Measurements from ENCODE around the gene SLC22A2.
"Not testable (repeated sequence)": the region's sequence is repeated elsewhere in the genome, so short reads cannot be mapped to it uniquely, and the experiment has no call there.

Gene SLC22A2

GRCh38 chr6:160258346-160259142 is at the start of gene SLC22A2:
Gene SLC22A2 (minus strand): TSS chr6:160258821. CDS start chr6:160258757, 64 bp downstream.
- no peak for DNase-seq

GRCh38 chr6:160305926-160306713 is 47.5 kb upstream of the SLC22A2 start:
- no peak for DNase-seq

- DNase-seq = no peak
Observed at GRCh38 chr6:160303806-160304205, 45.2 kb upstream of the SLC22A2 start.

- not testable (repeated sequence) for DNase-seq
Observed at GRCh38 chr6:160302431-160303082, 43.9 kb upstream of the SLC22A2 start.

- DNase-seq = no peak
Observed at GRCh38 chr6:160301339-160301738, 42.7 kb upstream of the SLC22A2 start.

GRCh38 chr6:160300076-160300695 is 41.6 kb upstream of the SLC22A2 start:
- DNase-seq = no peak

GRCh38 chr6:160299559-160299958 is 40.9 kb upstream of the SLC22A2 start:
- DNase-seq = no peak

- DNase-seq = no peak
Observed at GRCh38 chr6:160298121-160298520, 39.5 kb upstream of the SLC22A2 start.

GRCh38 chr6:160297310-160297709 is 38.7 kb upstream of the SLC22A2 start:
- DNase-seq = no peak

GRCh38 chr6:160293844-160294243 is 35.2 kb upstream of the SLC22A2 start:
- DNase-seq = no peak

- no peak for DNase-seq
Observed at GRCh38 chr6:160285541-160286105, 27.0 kb upstream of the SLC22A2 start.

- no peak for DNase-seq
Observed at GRCh38 chr6:160284575-160284974, 26.0 kb upstream of the SLC22A2 start.

- no peak for DNase-seq
Observed at GRCh38 chr6:160282444-160282843, 23.8 kb upstream of the SLC22A2 start.

- DNase-seq = no peak
Observed at GRCh38 chr6:160279850-160280249, 21.2 kb upstream of the SLC22A2 start.

GRCh38 chr6:160278786-160279310 is 20.2 kb upstream of the SLC22A2 start:
- no peak for DNase-seq

- DNase-seq = no peak
Observed at GRCh38 chr6:160278311-160278710, 19.7 kb upstream of the SLC22A2 start.

- no peak for DNase-seq
Observed at GRCh38 chr6:160277546-160277945, 18.9 kb upstream of the SLC22A2 start.

- no peak for DNase-seq
Observed at GRCh38 chr6:160277144-160277543, 18.5 kb upstream of the SLC22A2 start.

GRCh38 chr6:160276126-160276525 is 17.5 kb upstream of the SLC22A2 start:
- no peak for DNase-seq

- DNase-seq = no peak
Observed at GRCh38 chr6:160275511-160276003, 16.9 kb upstream of the SLC22A2 start.

GRCh38 chr6:160274871-160275510 is 16.4 kb upstream of the SLC22A2 start:
- no peak for DNase-seq

GRCh38 chr6:160273750-160274149 is 15.1 kb upstream of the SLC22A2 start:
- DNase-seq = no peak
